ENCODE measurements around the gene NXT1. TPM values are rescaled to one million over a fixed set of nuclear protein-coding genes. Genes with fewer than 3 reads are reported as not detected.

NXT1 gene
- total RNA-seq, 4 donors from 2014 or later = 21.3 to 42.0 (median 26.5) TPM

- H3K4me1 ChIP-seq = peaks cover 0 to 1% (median 0%) of the 10 kb centered on the region in 3 donors
- no peak for ATAC-seq
- no peaks in the 10 kb centered on the region for H3K27me3 ChIP-seq
- no peak overlapping the region for H3K27ac ChIP-seq
- H3K9me3 ChIP-seq = no peaks in the 10 kb centered on the region
- peaks cover 0 to 72% of the 10 kb centered on the region in 2 donors for H3K36me3 ChIP-seq
- 85 to 98% methylated on average over 4 of the region's 4 CpGs for whole genome bisulfite sequencing, 2 donors (ENCODE audit: low coverage in 1 of 2)
- no peak overlapping the region for H3K4me3 ChIP-seq
- TF ChIP-seq POLR2AphosphoS5 (IDR thresholded peaks at IDR 0.05) = no peak
- TF ChIP-seq CTCF (IDR thresholded peaks at IDR 0.05) = no peak
- no peak for TF ChIP-seq EP300 (IDR thresholded peaks at IDR 0.05)
- TF ChIP-seq POLR2A (IDR thresholded peaks at IDR 0.05) = no peak
These were observed 41.2 kb downstream of the NXT1 start for GRCh38 chr20:23391707-23392310.

GRCh38 chr20:23393996-23394775, 43.6 kb downstream of the NXT1 start:
- 92 to 93% methylated on average over 3 to 4 of the region's 4 CpGs for WGBS, 2 donors (ENCODE audit: low coverage in 1 of 2)
- no peaks in the 10 kb centered on the region for H3K27me3 ChIP-seq
- no peak for ATAC-seq
- H3K4me1 ChIP-seq = peaks cover 0 to 18% (median 3%) of the 10 kb centered on the region in 3 donors
- H3K27ac ChIP-seq = no peak overlapping the region
- TF ChIP-seq CTCF (IDR thresholded peaks at IDR 0.05) = no peak
- no peak for TF ChIP-seq POLR2AphosphoS5 (IDR thresholded peaks at IDR 0.05)
- no peak for TF ChIP-seq EP300 (IDR thresholded peaks at IDR 0.05)
- no peak overlapping the region for H3K4me3 ChIP-seq
- H3K36me3 ChIP-seq = peaks cover 0 to 62% of the 10 kb centered on the region in 2 donors
- no peaks in the 10 kb centered on the region for H3K9me3 ChIP-seq

GRCh38 chr20:23396950-23397627, 46.5 kb downstream of the NXT1 start:
- Histone ChIP-seq H3K36me3 (peaks cover 0 to 52% of the 10 kb centered on the region in 2 donors), H3K4me1 (peaks cover 0 to 20% (median 3%) of the 10 kb centered on the region in 3 donors), H3K27me3 (no peaks in the 10 kb centered on the region), H3K9me3 (no peaks in the 10 kb centered on the region), H3K27ac (no peak overlapping the region), H3K4me3 (no peak overlapping the region)
- TF ChIP-seq CTCF (IDR thresholded peaks at IDR 0.05) (no peak), EP300 (IDR thresholded peaks at IDR 0.05) (no peak), POLR2AphosphoS5 (IDR thresholded peaks at IDR 0.05) (no peak), POLR2A (IDR thresholded peaks at IDR 0.05) (no peak)
- WGBS, 2 donors (ENCODE audit: low coverage in 1 of 2) = 54 to 65% methylated on average over 5 to 6 of the region's 6 CpGs
- ATAC-seq = no peak

- Histone ChIP-seq H3K36me3 (peaks cover 0 to 45% of the 10 kb centered on the region in 2 donors), H3K9me3 (no peaks in the 10 kb centered on the region), H3K27me3 (no peaks in the 10 kb centered on the region), H3K4me3 (no peak overlapping the region), H3K4me1 (peaks cover 0 to 20% (median 3%) of the 10 kb centered on the region in 3 donors), H3K27ac (no peak overlapping the region)
- WGBS, 2 donors (ENCODE audit: low coverage in 1 of 2) = 79 to 83% methylated on average over 2 of the region's 2 CpGs
- ATAC-seq = no peak
- TF ChIP-seq EP300 (IDR thresholded peaks at IDR 0.05) = no peak
- TF ChIP-seq POLR2AphosphoS5 (IDR thresholded peaks at IDR 0.05) = no peak
- no peak for TF ChIP-seq CTCF (IDR thresholded peaks at IDR 0.05)
- no peak for TF ChIP-seq POLR2A (IDR thresholded peaks at IDR 0.05)
These were observed 47.4 kb downstream of the NXT1 start for GRCh38 chr20:23397961-23398360.

Data from gastroesophageal sphincter (tissue), 4 donors.